NOMO-1 treated with DMSO at 0.1 percent for 48 hours (cell line): Measurements from ENCODE around the gene GPR151.
A peak's percentile ranks its signal among the peaks of the same experiment; 100 is the strongest.
"Not testable (repeated sequence)": the region's sequence is repeated elsewhere in the genome, so short reads cannot be mapped to it uniquely, and the experiment has no call there.

ENCODE experiments used
- DNase-seq: peaks from one replicate; lab custom pipeline; 2025; ENCODE audit not compliant: unreplicated experiment; lab: John Stamatoyannopoulos, UW

GPR151 gene

GRCh38 chr5:146516151-146516475, at the start of gene GPR151:
Gene GPR151 (minus strand): TSS chr5:146516190. CDS start chr5:146516113, 77 bp downstream.
- DNase-seq, result no peak

GRCh38 chr5:146564007-146564762, 48.2 kb upstream of the GPR151 start:
- no peak for DNase-seq

- DNase-seq, result no peak
Measured at GRCh38 chr5:146562461-146562860, 46.5 kb upstream of the GPR151 start.

GRCh38 chr5:146561711-146562110, 45.7 kb upstream of the GPR151 start:
- no peak for DNase-seq

- DNase-seq, result no peak
Measured at GRCh38 chr5:146560205-146560812, 44.3 kb upstream of the GPR151 start.

- DNase-seq, result not testable (repeated sequence)
Measured at GRCh38 chr5:146556884-146557283, 40.9 kb upstream of the GPR151 start.

- DNase-seq, result no peak
Measured at GRCh38 chr5:146553446-146553845, 37.5 kb upstream of the GPR151 start.

DNA sequence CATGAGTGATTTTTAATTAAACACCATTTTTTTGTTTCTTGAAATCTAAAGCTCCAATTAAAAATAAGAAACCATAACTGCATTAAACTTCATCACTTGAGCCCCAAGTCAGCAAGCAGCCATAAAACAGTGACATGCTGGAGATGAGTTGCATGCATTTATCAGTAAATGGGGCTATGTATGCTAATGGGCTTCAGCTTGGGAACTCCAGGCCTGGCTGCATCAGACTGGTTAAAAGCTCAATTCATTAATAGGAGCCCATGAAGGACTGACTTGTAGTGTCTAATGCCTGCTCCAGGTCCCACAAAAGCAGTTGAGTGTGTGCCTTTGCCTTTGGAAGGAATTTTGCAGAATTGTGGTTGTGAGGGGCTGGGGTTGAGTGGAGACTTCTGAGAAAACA, 33.6 kb upstream of the GPR151 start:
- DNase-seq, result no peak

DNA sequence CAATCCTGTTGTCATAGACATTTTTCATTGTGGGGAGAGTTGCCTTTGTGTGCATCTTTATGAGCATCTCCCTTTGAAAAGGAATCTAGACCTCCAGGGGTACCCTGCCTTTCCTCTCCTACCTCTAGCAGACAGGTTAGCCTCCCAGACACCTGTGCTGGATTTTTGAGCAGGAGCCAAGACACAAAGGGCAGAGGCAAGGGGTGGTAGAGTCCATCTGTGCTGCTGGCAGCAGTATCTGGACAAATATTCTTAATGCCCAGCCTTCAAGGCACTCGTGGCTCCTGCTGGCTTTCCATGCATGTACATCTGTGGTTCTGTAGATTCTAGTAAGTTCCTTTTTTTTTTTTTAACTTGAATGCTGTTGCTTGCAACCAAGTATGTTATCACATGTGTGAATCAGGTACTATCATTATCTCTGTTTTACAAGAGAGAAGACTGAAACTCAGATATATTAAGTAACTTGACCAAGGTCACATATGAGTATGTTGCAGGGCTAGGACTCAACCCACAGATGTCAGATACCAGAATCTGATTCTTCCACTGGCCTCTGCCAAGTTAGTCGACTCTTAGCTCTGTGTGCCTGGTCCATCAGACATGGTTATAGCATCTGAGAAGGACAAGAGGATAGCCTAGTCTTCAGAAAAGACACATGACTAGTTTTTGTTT, 32.9 kb upstream of the GPR151 start:
- no peak for DNase-seq

GRCh38 chr5:146544232-146544631, 28.2 kb upstream of the GPR151 start:
- DNase-seq, result no peak

- peak; percentile 43 for DNase-seq
Measured at GRCh38 chr5:146541958-146542849, 26.2 kb upstream of the GPR151 start.

DNA sequence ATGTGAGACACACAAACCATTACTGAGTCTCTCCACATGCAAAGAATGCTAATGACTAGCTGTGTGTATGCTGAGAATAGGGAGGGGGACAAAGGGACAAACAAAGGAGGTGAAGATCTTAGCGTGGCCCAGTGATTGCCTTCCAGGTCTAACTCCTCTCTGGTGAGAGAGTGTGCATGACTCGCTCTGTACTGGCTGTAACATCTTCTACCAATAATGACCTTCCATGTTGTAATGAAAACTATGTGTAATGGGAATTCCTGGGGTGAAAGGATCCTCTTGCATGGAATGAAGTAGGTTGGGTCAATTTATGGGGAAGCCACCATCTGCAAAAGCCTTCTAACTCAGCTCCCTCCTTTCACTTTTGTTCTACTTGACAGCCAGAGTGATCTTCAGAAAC, 24.4 kb upstream of the GPR151 start:
- DNase-seq, result no peak

DNA sequence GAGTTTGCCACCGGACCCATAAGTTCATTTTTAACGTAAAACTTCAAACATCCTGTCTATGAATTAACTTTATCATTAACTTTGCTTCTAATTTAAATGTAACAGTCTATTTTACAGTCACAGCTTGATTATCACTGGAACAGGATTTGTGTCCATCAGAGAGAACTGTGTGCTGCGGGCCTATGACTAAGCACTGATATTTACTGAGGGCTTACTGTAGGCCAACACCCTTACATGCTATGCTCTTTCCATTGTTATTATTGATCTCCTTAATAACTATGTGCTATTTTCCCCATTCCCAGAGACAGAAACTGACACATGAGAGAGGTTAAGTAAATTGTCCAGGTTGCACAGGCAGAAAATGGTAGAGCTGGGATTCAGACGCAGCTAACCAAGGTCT, 24.0 kb upstream of the GPR151 start:
- no peak for DNase-seq

GRCh38 chr5:146538432-146538831, 22.4 kb upstream of the GPR151 start:
- DNase-seq, result no peak

DNA sequence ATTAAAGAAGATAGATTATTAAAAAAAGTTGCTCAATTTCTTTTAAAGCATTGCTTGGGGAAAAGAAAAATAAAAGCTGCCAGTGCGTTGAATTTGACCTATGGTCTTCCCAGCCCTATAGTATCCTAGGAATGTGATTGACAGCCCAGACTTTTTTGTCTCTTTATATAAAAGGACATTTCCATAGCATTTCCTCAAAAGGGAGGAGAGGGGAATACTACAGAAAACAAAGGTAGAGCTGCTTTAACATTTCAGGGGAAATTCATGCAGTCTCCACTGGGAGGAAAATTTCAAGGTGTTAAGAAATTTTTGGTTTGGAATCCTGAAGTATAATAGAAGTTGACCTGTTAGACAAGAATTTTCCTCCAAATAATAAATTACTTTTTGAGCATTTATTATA, 17.9 kb upstream of the GPR151 start:
- no peak for DNase-seq

DNA sequence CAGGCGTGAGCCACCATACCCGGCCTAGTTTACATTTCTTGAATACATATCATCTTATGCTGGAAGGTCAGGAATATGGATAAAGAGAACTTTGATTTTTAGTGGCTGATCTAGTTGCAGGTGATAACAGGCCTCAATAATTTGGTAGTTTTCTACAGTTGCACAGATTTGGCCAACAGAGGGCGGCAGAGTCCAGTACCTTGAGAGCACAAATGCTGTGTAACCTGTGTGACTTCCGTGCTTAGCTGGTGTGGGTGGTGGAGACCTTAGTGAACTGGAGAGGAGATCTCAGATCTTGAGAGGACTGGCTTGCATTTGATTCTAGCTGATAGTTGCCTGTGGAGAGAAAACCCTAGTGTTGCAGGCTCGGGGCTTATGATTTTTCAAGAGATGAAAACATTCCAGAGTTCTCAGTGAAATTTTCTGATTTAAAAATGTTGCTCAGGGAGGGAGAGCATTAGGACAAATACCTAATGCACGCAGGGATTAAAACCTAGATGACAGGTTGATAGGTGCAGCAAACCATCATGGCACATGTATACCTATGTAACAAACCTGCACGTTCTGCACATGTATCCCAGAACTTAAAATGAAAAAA, 17.4 kb upstream of the GPR151 start:
- DNase-seq, result peak; percentile 60

DNA sequence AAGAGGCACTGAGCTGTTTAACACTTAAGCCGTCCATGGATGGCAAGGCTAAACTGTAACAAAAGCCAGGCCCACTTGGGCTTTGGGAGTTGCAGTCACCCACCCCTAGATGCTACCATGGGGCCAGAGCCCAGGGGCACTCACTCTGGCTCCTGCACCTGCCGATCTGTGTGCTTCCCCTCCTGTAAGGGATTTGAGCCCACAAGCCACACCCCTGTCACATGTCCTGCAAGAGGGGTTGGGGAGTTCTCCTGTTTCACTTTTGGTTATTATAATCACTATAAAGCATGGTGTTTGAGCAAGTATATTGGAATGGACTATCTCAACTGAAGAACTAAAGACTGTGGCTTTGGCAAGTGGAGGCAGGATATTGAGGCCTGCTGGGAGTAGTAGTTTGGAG, 14.0 kb upstream of the GPR151 start:
- peak; percentile 4 for DNase-seq

- no peak for DNase-seq
Measured at GRCh38 chr5:146528236-146528635, 12.2 kb upstream of the GPR151 start.

DNA sequence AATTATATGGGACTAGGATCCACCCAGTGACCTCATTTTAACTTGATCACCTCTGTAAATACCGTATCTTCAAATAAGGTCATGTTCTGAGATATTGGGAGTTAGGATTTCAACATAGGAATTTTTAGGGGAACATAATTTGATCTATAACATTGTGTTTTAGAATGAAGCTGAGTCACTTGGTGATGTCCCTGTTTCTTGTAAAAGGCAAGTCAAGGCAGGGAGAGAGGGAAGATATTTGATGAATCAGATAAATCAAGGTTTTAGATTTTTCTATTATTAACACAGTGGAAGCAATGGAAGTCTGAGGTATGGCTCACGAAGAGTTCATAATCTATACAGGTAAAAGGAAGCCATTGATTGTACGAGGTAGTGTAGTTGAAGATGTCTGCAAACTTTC, 11.8 kb upstream of the GPR151 start:
- DNase-seq, result no peak

DNA sequence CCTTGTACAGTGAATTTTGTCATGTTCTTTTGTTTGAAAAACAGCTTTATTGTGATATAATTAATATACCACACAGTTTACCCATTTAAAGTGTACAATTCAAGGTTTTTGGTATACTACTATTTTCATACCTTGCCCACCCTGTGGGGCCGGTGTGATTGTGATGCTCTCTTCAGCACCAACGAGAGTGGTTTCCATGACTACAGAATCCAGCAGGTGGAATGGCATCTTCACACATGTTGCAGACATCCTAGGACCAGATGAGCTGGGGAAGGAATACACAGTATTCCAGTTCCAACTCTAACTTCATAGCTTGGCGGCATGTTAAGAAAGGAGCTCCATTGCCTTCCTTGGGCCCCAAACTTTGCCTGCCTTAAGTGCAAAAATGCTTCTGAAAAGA, 7.7 kb upstream of the GPR151 start:
- DNase-seq, result no peak
